K562 (cell line): Measurements from ENCODE around the gene BCKDHB. TPM values are rescaled to one million over a fixed set of nuclear protein-coding genes. Genes with fewer than 3 reads are reported as not detected.

Source experiments
- ATAC-seq: fragments of 200-7000 bp; cut with Tn5 transposase; 3 replicates; pipeline ENCODE4 v1.9.1; 2020; ENCODE audit warnings: moderate library complexity
- BruUV-seq: library from RNA; stranded (reverse); fragments of 400-500 nt; replicated peaks from 2 replicates; lab custom pipeline; 2021; lab: Mats Ljungman, UMichigan
- CTCF ChIA-PET: fragments of 300-600 bp; formaldehyde crosslinking; extraction: SDS; loops from one replicate; lab custom pipeline; 2021; ENCODE audit warnings: low intra/inter-chr PET ratio; lab: Yijun Ruan, JAX
- POLR2A ChIA-PET: fragments of 300-600, 350-650 bp; sonication (Branson Sonifier 250); formaldehyde crosslinking; extraction: SDS; loops from one replicate; lab custom pipeline; 2021; ENCODE audit warnings: antibody characterized with exemption, inconsistent platforms; lab: Yijun Ruan, JAX
- DNase-seq, 4 experiments: peaks; one replicate each; pipeline versions ENCODE4 v3.0.0 to v3.0.0-alpha.2; 2011 to 2018; ENCODE audit warnings: low spot score in 3 of 4, mixed read lengths in 3 of 4; ENCODE audit errors: extremely low read depth in 1 of 4
- FAIRE-seq: peaks from 2 replicates; lab custom pipeline; 2011; peaks lifted over from hg19 to GRCh38; lab: Jason Lieb, UNC
- H2AFZ ChIP-seq: 2 replicates; pipeline ENCODE4 v1.6.0; 2011; ENCODE audit warnings: low read depth, low read length, control low read depth, inconsistent platforms
- H3K27ac ChIP-seq: fragments of 200-600 bp; 3 replicates; pipeline ENCODE4 v1.8.0; 2011; ENCODE audit warnings: low read depth, mild to moderate bottlenecking, control low read depth, inconsistent platforms, low read length, moderate library complexity, mixed read lengths; ENCODE audit errors: extremely low read depth
- H3K27me3 ChIP-seq, 2 experiments: fragments of 300-600 bp in 1 of 2; 2 replicates in 1 of 2; 3 replicates in 1 of 2; pipeline versions ENCODE4 v1.6.0 to v1.8.0; 2011; ENCODE audit warnings: inconsistent platforms in 2 of 2, low read length in 2 of 2, mild to moderate bottlenecking in 1 of 2, mixed read lengths in 1 of 2, moderate library complexity in 1 of 2; ENCODE audit not compliant: control insufficient read depth in 2 of 2, insufficient read depth in 2 of 2
- H3K36me3 ChIP-seq: fragments of 300-600 bp; 3 replicates; pipeline ENCODE4 v1.8.0; 2011; ENCODE audit warnings: mild to moderate bottlenecking, low read length, inconsistent platforms; ENCODE audit not compliant: control insufficient read depth, insufficient read depth
- H3K4me1 ChIP-seq, 2 experiments: fragments of 200-600 bp in 1 of 2; replicated peaks in 1 of 2; 2 replicates in 1 of 2; 3 replicates in 1 of 2; pipeline versions ENCODE4 v1.5.1 to v1.8.0; 2011; ENCODE audit warnings: inconsistent platforms in 2 of 2, low read length in 2 of 2, mild to moderate bottlenecking in 1 of 2, mixed read lengths in 1 of 2, moderate library complexity in 1 of 2; ENCODE audit not compliant: control insufficient read depth in 2 of 2, insufficient read depth in 2 of 2
- H3K4me2 ChIP-seq: 2 replicates; pipeline ENCODE4 v1.6.1; 2011; ENCODE audit warnings: low read length, control low read depth, inconsistent platforms, mixed read lengths; ENCODE audit not compliant: insufficient read depth
- H3K4me3 ChIP-seq: fragments of 200-600 bp; sonication (generic), shearing (Covaris generic); 2 replicates; pipeline ENCODE4 v1.5.1; 2016; ENCODE audit warnings: control low read depth, inconsistent platforms
- H3K79me2 ChIP-seq: fragments of 200-600 bp; 3 replicates; pipeline ENCODE4 v1.8.0; 2011; ENCODE audit warnings: low read length, inconsistent platforms; ENCODE audit not compliant: control insufficient read depth, insufficient read depth
- H3K9ac ChIP-seq, 2 experiments: 2 replicates each; pipeline versions ENCODE4 v1.6.0 to v1.6.1; 2011; ENCODE audit warnings: low read depth in 2 of 2, low read length in 2 of 2, control low read depth in 1 of 2, inconsistent platforms in 1 of 2, mild to moderate bottlenecking in 1 of 2, mixed read lengths in 1 of 2; ENCODE audit not compliant: insufficient read depth in 1 of 2
- H3K9me1 ChIP-seq: one replicate; pipeline ENCODE4 v1.6.0; 2011; ENCODE audit warnings: inconsistent platforms, mild to moderate bottlenecking, low read length, moderate library complexity; ENCODE audit not compliant: control insufficient read depth, insufficient read depth
- H3K9me3 ChIP-seq: replicated peaks from 2 replicates; pipeline ENCODE4 v1.5.1; 2011; ENCODE audit warnings: low read depth, low read length, inconsistent platforms; ENCODE audit not compliant: control insufficient read depth, insufficient read depth
- H4K20me1 ChIP-seq: replicated peaks from 2 replicates; pipeline ENCODE4 v1.6.1; 2011; ENCODE audit warnings: low read length, inconsistent platforms, mixed read lengths; ENCODE audit not compliant: control insufficient read depth, insufficient read depth
- CLOCK ChIP-seq: fragments of 250-450 bp; sonication (Bioruptor Pico); IDR thresholded peaks from 2 replicates; pipeline ENCODE4 v1.4.0; 2020; ENCODE audit warnings: mild to moderate bottlenecking, moderate library complexity, borderline replicate concordance
- RNF219 ChIP-seq: fragments of 250-450 bp; sonication (Bioruptor Pico); IDR thresholded peaks from 2 replicates; pipeline ENCODE4 v1.5.0; 2022; ENCODE audit warnings: mild to moderate bottlenecking
- SIX5 ChIP-seq, 2 experiments: IDR thresholded peaks; 2 replicates each; pipeline ENCODE4 v1.6.1; 2011; ENCODE audit warnings: low read length in 2 of 2, borderline replicate concordance in 1 of 2, low read depth in 1 of 2, mild to moderate bottlenecking in 1 of 2, moderate library complexity in 1 of 2; ENCODE audit not compliant: insufficient read depth in 1 of 2
- SMC3 ChIP-seq: conservative IDR thresholded peaks from 2 replicates; pipeline ENCODE4 v1.6.1; 2011; ENCODE audit warnings: low read depth, low read length, improper control_type of control experiment; ENCODE audit not compliant: insufficient read depth
- ZNF263 ChIP-seq: sonication (generic); formaldehyde crosslinking; IDR thresholded peaks from 2 replicates; pipeline ENCODE4 v1.8.0; 2022; ENCODE audit warnings: mild to moderate bottlenecking, missing genetic modification reagents, borderline replicate concordance
- WGBS: fragments of 100-300 bp; shearing (Covaris generic); methylation state at CpG from one replicate; pipeline ENCODE4 v1.1.6; 2016; ENCODE audit warnings: low coverage, mixed read lengths; ENCODE audit not compliant: insufficient coverage; ENCODE audit errors: missing lambda C conversion rate; 5-methylcytosine and 5-hydroxymethylcytosine counted together
- in situ Hi-C: fragments of 300-500 bp; cut with MboI; formaldehyde crosslinking; loops from 4 replicates; pipeline ENCODE4 v1.15.0; 2018; ENCODE audit warnings: inconsistent platforms, mixed read lengths
- intact Hi-C: fragments of 100-400 bp; cut with micrococcal nuclease; formaldehyde crosslinking; loops from 2 replicates; pipeline ENCODE4 v1.14.2; 2022
- polyA plus RNA-seq, 8 experiments: library from polyadenylated mRNA; depleted of rRNA in 4 of 8; stranded (reverse) in 5 of 8; unstranded in 3 of 8; fragments of >200 nt; fragmentation: Nextera tagmentation in 2 of 8; fragmentation: Illumina TruSeq in 1 of 8; extraction: Ambion mirVana in 2 of 8; extraction: Trizol in 1 of 8; gene quantifications; 2 replicates each; pipeline versions ENCODE4 v1.2.1 to v1.2.3, GENCODE V29; 2011 to 2014; ENCODE audit warnings: inconsistent platforms in 1 of 8, missing spikeins in 1 of 8
- total RNA-seq, 7 experiments: library from RNA; depleted of rRNA in 6 of 7; stranded (reverse); fragments of >200 nt in 6 of 7; fragmentation: Illumina TruSeq in 2 of 7; extraction: Trizol in 2 of 7; gene quantifications; 2 replicates each; pipeline versions ENCODE4 v1.2.1 to v1.2.3, GENCODE V29; 2011 to 2021; ENCODE audit warnings: low replicate concordance in 1 of 7

BCKDHB gene
- total and polyA plus RNA-seq, 9 of the 15 experiments (the other 6 are each of a cell fraction or from before 2014, with no cell fraction given): 4.1 to 23.7 (median 7.5) TPM

GRCh38 chr6:80331522-80331921, 225.1 kb downstream of the BCKDHB start:
- Histone ChIP-seq H2AFZ (no peak overlapping the region), H3K9me3 (no peaks in the 10 kb centered on the region)
- intact Hi-C loops: loop anchor here (5.0 kb wide), 1 partner anchor 94 kb away; no protein-coding TSS in a partner anchor
- no peak for TF ChIP-seq CLOCK
- no peak for TF ChIP-seq SMC3
- TF ChIP-seq RNF219: no peak
- no peak for TF ChIP-seq SIX5 (IDR thresholded peaks at IDR 0.05; ENCODE audit: borderline replicate concordance in 1 of 2, insufficient read depth in 1 of 2, low read depth in 1 of 2, low read length in 2 of 2)
- TF ChIP-seq ZNF263: no peak
- TF ChIP-seq, all 486 proteins: peak for 0
- Histone ChIP-seq H3K9me1 (no peaks in the 10 kb centered on the region), H3K79me2 (no peaks in the 10 kb centered on the region), H3K27ac (no peak overlapping the region), H3K27me3 (no peaks in the 10 kb centered on the region), H3K4me3 (no peak overlapping the region), H3K4me1 (no peaks in the 10 kb centered on the region), H3K4me2 (no peak overlapping the region), H3K9ac (no peak overlapping the region), H4K20me1 (no peaks in the 10 kb centered on the region), H3K36me3 (no peaks in the 10 kb centered on the region)
- BruUV-seq: no TSS peak
- FAIRE-seq (no peak), DNase-seq (no peak), ATAC-seq (no peak)
- ChIA-PET CTCF (no interaction called here), POLR2A (no interaction called here)
- WGBS: 8% methylated on average over 2 of the region's 2 CpGs
- in situ Hi-C loops: loop anchor here (10.0 kb wide), 1 partner anchor 1423 kb away; the partner anchor contains the start of gene TENT5A
